ENCODE results near the gene GPR179.

The GPR179 gene

DNA sequence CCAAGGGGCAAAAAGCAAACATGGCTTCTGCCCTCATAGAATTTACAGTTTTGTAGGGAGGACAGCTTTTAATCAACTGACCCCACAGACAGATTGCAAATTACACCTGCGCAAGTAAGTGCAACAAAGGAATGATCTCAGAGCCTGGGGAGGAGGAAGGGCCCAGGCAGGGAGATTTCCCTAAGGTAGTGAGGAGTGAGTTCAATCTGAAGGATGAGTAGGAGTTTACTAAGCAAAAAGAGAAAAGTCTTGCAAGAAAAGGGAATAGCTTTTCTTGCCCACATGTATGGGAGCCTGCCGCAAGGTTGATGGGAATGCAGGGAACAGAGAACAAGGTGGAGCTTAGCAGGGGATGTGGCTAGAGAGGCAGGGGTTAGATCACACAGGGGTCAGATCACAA is 6.3 kb upstream of the GPR179 start:
- peaks cover 18% of the 10 kb centered on the region for H3K4me1 ChIP-seq (ENCODE audit: low read length)
- no peaks in the 10 kb centered on the region for H3K27me3 ChIP-seq (ENCODE audit: low read depth, low read length)
- no peak overlapping the region for H3K27ac ChIP-seq (ENCODE audit: low read length)
- peaks cover 18% of the 10 kb centered on the region for H4K20me1 ChIP-seq (ENCODE audit: insufficient read depth, low read length)
- no peak overlapping the region for H2AFZ ChIP-seq (ENCODE audit: low read depth, low read length)
- no peak overlapping the region for H3K9ac ChIP-seq (ENCODE audit: low read length)
- H3K79me2 ChIP-seq (ENCODE audit: low read length): peaks cover 24% of the 10 kb centered on the region
- no peaks in the 10 kb centered on the region for H3K36me3 ChIP-seq (replicated peaks; ENCODE audit: low read depth, low read length)
- H3K9me3 ChIP-seq (ENCODE audit: insufficient read depth, low read length): no peaks in the 10 kb centered on the region
- TF ChIP-seq, protein P1, sequence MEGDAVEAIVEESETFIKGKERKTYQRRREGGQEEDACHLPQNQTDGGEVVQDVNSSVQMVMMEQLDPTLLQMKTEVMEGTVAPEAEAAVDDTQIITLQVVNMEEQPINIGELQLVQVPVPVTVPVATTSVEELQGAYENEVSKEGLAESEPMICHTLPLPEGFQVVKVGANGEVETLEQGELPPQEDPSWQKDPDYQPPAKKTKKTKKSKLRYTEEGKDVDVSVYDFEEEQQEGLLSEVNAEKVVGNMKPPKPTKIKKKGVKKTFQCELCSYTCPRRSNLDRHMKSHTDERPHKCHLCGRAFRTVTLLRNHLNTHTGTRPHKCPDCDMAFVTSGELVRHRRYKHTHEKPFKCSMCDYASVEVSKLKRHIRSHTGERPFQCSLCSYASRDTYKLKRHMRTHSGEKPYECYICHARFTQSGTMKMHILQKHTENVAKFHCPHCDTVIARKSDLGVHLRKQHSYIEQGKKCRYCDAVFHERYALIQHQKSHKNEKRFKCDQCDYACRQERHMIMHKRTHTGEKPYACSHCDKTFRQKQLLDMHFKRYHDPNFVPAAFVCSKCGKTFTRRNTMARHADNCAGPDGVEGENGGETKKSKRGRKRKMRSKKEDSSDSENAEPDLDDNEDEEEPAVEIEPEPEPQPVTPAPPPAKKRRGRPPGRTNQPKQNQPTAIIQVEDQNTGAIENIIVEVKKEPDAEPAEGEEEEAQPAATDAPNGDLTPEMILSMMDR (IDR thresholded peaks at IDR 0.05; ENCODE audit: low read depth, low read length): no peak
- no peak for TF ChIP-seq EZH2phosphoT487 (IDR thresholded peaks at IDR 0.05; ENCODE audit: low read depth)
- no peak overlapping the region for H3K4me3 ChIP-seq (ENCODE audit: low read length)
- H3K4me2 ChIP-seq (ENCODE audit: low read length): no peak overlapping the region

DNA sequence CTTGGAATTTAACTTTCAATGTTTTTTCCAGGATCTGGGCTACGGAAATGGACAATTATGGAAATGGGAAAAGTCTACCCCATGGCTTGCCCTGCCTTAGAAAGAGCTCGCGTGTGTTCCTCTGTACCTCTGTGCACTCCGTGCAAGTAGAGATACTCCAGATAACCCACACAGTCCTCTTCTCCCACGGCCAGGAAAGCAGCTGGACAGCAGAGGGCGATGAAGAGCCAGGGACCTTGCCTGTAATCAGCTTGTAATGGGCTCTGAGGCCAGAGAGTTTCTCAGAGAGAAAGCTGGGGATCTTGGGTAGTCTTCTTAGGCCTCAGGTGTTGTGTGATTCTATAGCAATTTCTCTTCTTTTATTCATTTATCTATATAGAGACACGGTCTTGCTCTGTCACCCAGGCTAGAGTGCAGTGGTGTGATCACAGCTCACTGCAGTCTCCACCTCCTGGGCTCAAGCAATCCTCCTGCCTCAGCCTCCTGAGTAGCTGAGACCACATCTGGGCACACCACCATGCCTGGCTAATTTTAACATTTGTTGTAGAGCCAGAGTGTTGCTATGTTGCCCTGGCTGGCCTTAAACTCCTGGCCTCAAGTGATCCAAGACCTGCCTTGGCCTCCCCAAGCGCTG is 5.5 kb upstream of the GPR179 start:
- TF ChIP-seq EZH2phosphoT487 (IDR thresholded peaks at IDR 0.05; ENCODE audit: low read depth): no peak
- TF ChIP-seq, protein P1 (IDR thresholded peaks at IDR 0.05; ENCODE audit: low read depth, low read length): peak; percentile 92
- Histone ChIP-seq H3K79me2 (ENCODE audit: low read length) (peaks cover 16% of the 10 kb centered on the region), H3K27me3 (ENCODE audit: low read depth, low read length) (no peaks in the 10 kb centered on the region), H4K20me1 (ENCODE audit: insufficient read depth, low read length) (peaks cover 10% of the 10 kb centered on the region), H3K4me3 (ENCODE audit: low read length) (no peak overlapping the region), H3K9me3 (ENCODE audit: insufficient read depth, low read length) (no peaks in the 10 kb centered on the region), H3K36me3 (replicated peaks; ENCODE audit: low read depth, low read length) (no peaks in the 10 kb centered on the region), H3K9ac (ENCODE audit: low read length) (no peak overlapping the region), H3K27ac (ENCODE audit: low read length) (no peak overlapping the region), H2AFZ (ENCODE audit: low read depth, low read length) (no peak overlapping the region), H3K4me2 (ENCODE audit: low read length) (peak overlapping the region; percentile 22; the same call in 1 of the 2 replicates), H3K4me1 (ENCODE audit: low read length) (peaks cover 16% of the 10 kb centered on the region)

DNA sequence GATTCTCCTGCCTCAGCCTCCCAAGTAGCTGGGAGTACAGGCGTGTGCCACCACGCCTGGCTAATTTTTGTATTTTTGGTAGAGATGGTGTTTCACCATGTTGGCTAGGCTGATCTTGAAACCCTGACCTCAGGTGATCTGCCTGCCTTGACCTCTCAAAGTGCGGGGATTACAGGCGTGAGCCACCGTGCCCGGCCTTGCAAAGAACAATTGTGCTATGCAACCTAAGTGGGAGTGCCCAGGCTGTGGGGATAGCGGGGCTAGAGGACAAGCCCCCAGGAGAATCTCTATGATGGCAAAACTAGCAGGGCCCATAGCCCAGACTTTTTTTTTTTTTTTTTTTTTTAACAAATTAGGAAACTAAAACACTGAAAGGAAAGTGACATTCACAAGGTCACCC is 2.0 kb upstream of the GPR179 start:
- H2AFZ ChIP-seq (ENCODE audit: low read depth, low read length): no peak overlapping the region
- no peak overlapping the region for H3K4me3 ChIP-seq (ENCODE audit: low read length)
- peaks cover 7% of the 10 kb centered on the region for H3K4me1 ChIP-seq (ENCODE audit: low read length)
- no peaks in the 10 kb centered on the region for H4K20me1 ChIP-seq (ENCODE audit: insufficient read depth, low read length)
- H3K4me2 ChIP-seq (ENCODE audit: low read length): no peak overlapping the region
- H3K27me3 ChIP-seq (ENCODE audit: low read depth, low read length): no peaks in the 10 kb centered on the region
- H3K36me3 ChIP-seq (replicated peaks; ENCODE audit: low read depth, low read length): no peaks in the 10 kb centered on the region
- TF ChIP-seq EZH2phosphoT487 (IDR thresholded peaks at IDR 0.05; ENCODE audit: low read depth): no peak
- TF ChIP-seq, protein P1 (IDR thresholded peaks at IDR 0.05; ENCODE audit: low read depth, low read length): no peak
- H3K9ac ChIP-seq (ENCODE audit: low read length): no peak overlapping the region
- no peaks in the 10 kb centered on the region for H3K79me2 ChIP-seq (ENCODE audit: low read length)
- H3K27ac ChIP-seq (ENCODE audit: low read length): no peak overlapping the region
- H3K9me3 ChIP-seq (ENCODE audit: insufficient read depth, low read length): no peaks in the 10 kb centered on the region

DNA sequence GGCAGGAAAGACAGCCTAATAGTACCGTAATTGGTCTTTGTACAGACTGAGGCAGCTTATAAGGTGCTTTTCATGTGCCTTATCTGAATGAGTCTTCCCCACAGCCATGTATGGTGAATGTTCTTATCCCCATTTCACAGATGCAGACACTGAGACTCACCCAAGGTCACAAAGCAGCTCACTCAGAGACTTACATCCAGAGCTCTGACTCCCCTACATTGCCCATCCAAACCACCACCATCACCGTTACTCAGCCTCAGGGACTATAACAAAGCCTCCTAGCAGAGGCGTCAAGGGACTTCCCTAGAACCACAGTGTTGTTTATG is 627 bp upstream of the GPR179 start:
- no peak overlapping the region for H3K9ac ChIP-seq (ENCODE audit: low read length)
- no peak for TF ChIP-seq EZH2phosphoT487 (IDR thresholded peaks at IDR 0.05; ENCODE audit: low read depth)
- TF ChIP-seq, protein P1 (IDR thresholded peaks at IDR 0.05; ENCODE audit: low read depth, low read length): no peak

More for the DNA sequence above, 627 bp upstream of the GPR179 start:
- Histone ChIP-seq H3K27me3 (ENCODE audit: low read depth, low read length) (no peaks in the 10 kb centered on the region), H3K36me3 (replicated peaks; ENCODE audit: low read depth, low read length) (no peaks in the 10 kb centered on the region), H3K9me3 (ENCODE audit: insufficient read depth, low read length) (no peaks in the 10 kb centered on the region), H2AFZ (ENCODE audit: low read depth, low read length) (no peak overlapping the region), H3K79me2 (ENCODE audit: low read length) (no peaks in the 10 kb centered on the region), H3K4me2 (ENCODE audit: low read length) (no peak overlapping the region), H3K27ac (ENCODE audit: low read length) (no peak overlapping the region), H3K4me1 (ENCODE audit: low read length) (peaks cover 7% of the 10 kb centered on the region), H3K4me3 (ENCODE audit: low read length) (no peak overlapping the region), H4K20me1 (ENCODE audit: insufficient read depth, low read length) (no peaks in the 10 kb centered on the region)
